ENCODE results near the gene ZNF785. TPM values are rescaled to one million over a fixed set of nuclear protein-coding genes. Genes with fewer than 3 reads are reported as not detected.

The ZNF785 gene
- total and polyA plus RNA-seq, 2 of the 13 experiments (the other 11 are each of a cell fraction or from before 2014, with no cell fraction given) = 0.01 TPM; not detected in 1

DNA sequence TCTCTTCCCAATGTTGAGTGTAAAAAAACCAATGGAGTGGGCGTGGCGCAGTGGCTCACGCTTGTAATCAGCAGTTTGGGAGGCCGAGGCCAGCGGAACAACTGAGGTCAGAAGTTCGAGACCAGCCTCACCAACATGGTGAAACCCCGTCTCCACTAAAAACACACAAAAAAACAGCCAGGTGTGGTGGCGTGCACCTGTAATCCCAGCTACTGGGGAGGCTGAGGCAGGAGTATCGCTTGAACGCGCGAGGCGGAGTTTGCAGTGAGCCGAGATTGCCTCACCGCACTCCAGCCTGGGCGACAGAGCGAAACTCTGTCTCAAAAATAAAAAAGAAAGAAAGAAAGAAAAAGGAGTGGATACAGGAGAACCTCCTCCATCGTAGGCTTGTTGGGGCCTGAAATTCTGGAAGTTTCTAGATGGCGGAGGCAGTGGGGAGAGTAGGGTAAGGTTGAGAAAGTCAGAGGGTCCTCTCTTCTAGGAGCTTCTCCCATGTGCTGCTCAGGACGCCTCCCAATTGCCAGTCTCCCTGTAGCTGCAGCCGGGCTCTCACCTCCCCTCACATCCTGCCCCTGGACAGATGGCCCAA is 26.6 kb downstream of the ZNF785 start (continued):
- TF ChIP-seq, protein P1, sequence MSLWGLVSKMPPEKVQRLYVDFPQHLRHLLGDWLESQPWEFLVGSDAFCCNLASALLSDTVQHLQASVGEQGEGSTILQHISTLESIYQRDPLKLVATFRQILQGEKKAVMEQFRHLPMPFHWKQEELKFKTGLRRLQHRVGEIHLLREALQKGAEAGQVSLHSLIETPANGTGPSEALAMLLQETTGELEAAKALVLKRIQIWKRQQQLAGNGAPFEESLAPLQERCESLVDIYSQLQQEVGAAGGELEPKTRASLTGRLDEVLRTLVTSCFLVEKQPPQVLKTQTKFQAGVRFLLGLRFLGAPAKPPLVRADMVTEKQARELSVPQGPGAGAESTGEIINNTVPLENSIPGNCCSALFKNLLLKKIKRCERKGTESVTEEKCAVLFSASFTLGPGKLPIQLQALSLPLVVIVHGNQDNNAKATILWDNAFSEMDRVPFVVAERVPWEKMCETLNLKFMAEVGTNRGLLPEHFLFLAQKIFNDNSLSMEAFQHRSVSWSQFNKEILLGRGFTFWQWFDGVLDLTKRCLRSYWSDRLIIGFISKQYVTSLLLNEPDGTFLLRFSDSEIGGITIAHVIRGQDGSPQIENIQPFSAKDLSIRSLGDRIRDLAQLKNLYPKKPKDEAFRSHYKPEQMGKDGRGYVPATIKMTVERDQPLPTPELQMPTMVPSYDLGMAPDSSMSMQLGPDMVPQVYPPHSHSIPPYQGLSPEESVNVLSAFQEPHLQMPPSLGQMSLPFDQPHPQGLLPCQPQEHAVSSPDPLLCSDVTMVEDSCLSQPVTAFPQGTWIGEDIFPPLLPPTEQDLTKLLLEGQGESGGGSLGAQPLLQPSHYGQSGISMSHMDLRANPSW (CRISPR knock-in tag; IDR thresholded peaks at IDR 0.05; ENCODE audit: borderline replicate concordance) = no peak
- TF ChIP-seq THAP7 (CRISPR knock-in tag; IDR thresholded peaks at IDR 0.05) (no peak), POGK (CRISPR knock-in tag; conservative IDR thresholded peaks at IDR 0.05) (0 out of 2 replicates have a peak, but pooled peaks have one; percentile 4), ZNF709 (CRISPR knock-in tag; IDR thresholded peaks at IDR 0.05) (0 out of 2 replicates have a peak, but pooled peaks have one; percentile 68), ZNF644 (CRISPR knock-in tag; IDR thresholded peaks at IDR 0.05; ENCODE audit: low read depth) (no peak), ZNF777 (CRISPR knock-in tag; IDR thresholded peaks at IDR 0.05) (no peak), MTF1 (CRISPR knock-in tag; IDR thresholded peaks at IDR 0.05) (no peak), FLYWCH1 (CRISPR knock-in tag; IDR thresholded peaks at IDR 0.05) (no peak), ZNF503 (CRISPR knock-in tag; IDR thresholded peaks at IDR 0.05) (no peak)
- TF ChIP-seq, protein P2, sequence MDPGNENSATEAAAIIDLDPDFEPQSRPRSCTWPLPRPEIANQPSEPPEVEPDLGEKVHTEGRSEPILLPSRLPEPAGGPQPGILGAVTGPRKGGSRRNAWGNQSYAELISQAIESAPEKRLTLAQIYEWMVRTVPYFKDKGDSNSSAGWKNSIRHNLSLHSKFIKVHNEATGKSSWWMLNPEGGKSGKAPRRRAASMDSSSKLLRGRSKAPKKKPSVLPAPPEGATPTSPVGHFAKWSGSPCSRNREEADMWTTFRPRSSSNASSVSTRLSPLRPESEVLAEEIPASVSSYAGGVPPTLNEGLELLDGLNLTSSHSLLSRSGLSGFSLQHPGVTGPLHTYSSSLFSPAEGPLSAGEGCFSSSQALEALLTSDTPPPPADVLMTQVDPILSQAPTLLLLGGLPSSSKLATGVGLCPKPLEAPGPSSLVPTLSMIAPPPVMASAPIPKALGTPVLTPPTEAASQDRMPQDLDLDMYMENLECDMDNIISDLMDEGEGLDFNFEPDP (CRISPR knock-in tag; conservative IDR thresholded peaks at IDR 0.05) = no peak
- TF ChIP-seq, protein P3, sequence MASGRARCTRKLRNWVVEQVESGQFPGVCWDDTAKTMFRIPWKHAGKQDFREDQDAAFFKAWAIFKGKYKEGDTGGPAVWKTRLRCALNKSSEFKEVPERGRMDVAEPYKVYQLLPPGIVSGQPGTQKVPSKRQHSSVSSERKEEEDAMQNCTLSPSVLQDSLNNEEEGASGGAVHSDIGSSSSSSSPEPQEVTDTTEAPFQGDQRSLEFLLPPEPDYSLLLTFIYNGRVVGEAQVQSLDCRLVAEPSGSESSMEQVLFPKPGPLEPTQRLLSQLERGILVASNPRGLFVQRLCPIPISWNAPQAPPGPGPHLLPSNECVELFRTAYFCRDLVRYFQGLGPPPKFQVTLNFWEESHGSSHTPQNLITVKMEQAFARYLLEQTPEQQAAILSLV (CRISPR knock-in tag; IDR thresholded peaks at IDR 0.05; ENCODE audit: borderline replicate concordance) = no peak; the same call in 1 of the 2 replicates
- TF ChIP-seq, protein P4, sequence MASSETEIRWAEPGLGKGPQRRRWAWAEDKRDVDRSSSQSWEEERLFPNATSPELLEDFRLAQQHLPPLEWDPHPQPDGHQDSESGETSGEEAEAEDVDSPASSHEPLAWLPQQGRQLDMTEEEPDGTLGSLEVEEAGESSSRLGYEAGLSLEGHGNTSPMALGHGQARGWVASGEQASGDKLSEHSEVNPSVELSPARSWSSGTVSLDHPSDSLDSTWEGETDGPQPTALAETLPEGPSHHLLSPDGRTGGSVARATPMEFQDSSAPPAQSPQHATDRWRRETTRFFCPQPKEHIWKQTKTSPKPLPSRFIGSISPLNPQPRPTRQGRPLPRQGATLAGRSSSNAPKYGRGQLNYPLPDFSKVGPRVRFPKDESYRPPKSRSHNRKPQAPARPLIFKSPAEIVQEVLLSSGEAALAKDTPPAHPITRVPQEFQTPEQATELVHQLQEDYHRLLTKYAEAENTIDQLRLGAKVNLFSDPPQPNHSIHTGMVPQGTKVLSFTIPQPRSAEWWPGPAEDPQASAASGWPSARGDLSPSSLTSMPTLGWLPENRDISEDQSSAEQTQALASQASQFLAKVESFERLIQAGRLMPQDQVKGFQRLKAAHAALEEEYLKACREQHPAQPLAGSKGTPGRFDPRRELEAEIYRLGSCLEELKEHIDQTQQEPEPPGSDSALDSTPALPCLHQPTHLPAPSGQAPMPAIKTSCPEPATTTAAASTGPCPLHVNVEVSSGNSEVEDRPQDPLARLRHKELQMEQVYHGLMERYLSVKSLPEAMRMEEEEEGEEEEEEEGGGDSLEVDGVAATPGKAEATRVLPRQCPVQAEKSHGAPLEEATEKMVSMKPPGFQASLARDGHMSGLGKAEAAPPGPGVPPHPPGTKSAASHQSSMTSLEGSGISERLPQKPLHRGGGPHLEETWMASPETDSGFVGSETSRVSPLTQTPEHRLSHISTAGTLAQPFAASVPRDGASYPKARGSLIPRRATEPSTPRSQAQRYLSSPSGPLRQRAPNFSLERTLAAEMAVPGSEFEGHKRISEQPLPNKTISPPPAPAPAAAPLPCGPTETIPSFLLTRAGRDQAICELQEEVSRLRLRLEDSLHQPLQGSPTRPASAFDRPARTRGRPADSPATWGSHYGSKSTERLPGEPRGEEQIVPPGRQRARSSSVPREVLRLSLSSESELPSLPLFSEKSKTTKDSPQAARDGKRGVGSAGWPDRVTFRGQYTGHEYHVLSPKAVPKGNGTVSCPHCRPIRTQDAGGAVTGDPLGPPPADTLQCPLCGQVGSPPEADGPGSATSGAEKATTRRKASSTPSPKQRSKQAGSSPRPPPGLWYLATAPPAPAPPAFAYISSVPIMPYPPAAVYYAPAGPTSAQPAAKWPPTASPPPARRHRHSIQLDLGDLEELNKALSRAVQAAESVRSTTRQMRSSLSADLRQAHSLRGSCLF (CRISPR knock-in tag; IDR thresholded peaks at IDR 0.05; ENCODE audit: borderline replicate concordance) = no peak
